ENCODE results near the gene XPR1.

XPR1 gene

GRCh38 chr1:180627411-180627810 lies 4.4 kb upstream of the XPR1 start:
- H3K27me3 ChIP-seq (ENCODE audit: control insufficient read depth in 5 of 5, insufficient read depth in 4 of 5, low read length in 5 of 5), result no peaks in the 10 kb centered on the region
- H3K27ac ChIP-seq (ENCODE audit: low read depth, low read length), result no peak overlapping the region
- no peak overlapping the region for H3K4me3 ChIP-seq (ENCODE audit: low read depth in 1 of 5, low read length in 5 of 5)
- no peaks in the 10 kb centered on the region for H3K36me3 ChIP-seq (ENCODE audit: control insufficient read depth in 5 of 5, insufficient read depth in 5 of 5, low read length in 5 of 5)
- H3K9me3 ChIP-seq (ENCODE audit: control insufficient read depth in 5 of 5, low read length in 5 of 5), result no peaks in the 10 kb centered on the region
- peaks cover 2 to 20% (median 18%) of the 10 kb centered on the region in 5 donors for H3K4me1 ChIP-seq (ENCODE audit: control insufficient read depth in 5 of 5, insufficient read depth in 5 of 5, low read length in 5 of 5)
- H3K9ac ChIP-seq (ENCODE audit: low read length in 5 of 5), result no peak overlapping the region

- Histone ChIP-seq H3K9ac (ENCODE audit: low read length in 5 of 5) (no peak overlapping the region), H3K27me3 (ENCODE audit: control insufficient read depth in 5 of 5, insufficient read depth in 4 of 5, low read length in 5 of 5) (no peaks in the 10 kb centered on the region)
Measured at GRCh38 chr1:180628646-180629045, 3.2 kb upstream of the XPR1 start.

GRCh38 chr1:180630408-180631193 lies 1.2 kb upstream of the XPR1 start:
- no peaks in the 10 kb centered on the region for H3K36me3 ChIP-seq (ENCODE audit: control insufficient read depth in 5 of 5, insufficient read depth in 5 of 5, low read length in 5 of 5)
- peak overlapping the region in 3 of 5 donors; percentile 7 to 55 (median 35) for H3K9ac ChIP-seq (ENCODE audit: low read length in 5 of 5)
- H3K4me1 ChIP-seq (ENCODE audit: control insufficient read depth in 5 of 5, insufficient read depth in 5 of 5, low read length in 5 of 5), result peaks cover 5 to 38% (median 34%) of the 10 kb centered on the region in 5 donors
- no peaks in the 10 kb centered on the region for H3K9me3 ChIP-seq (ENCODE audit: control insufficient read depth in 5 of 5, low read length in 5 of 5)
- H3K27me3 ChIP-seq (ENCODE audit: control insufficient read depth in 5 of 5, insufficient read depth in 4 of 5, low read length in 5 of 5), result no peaks in the 10 kb centered on the region
- H3K27ac ChIP-seq (ENCODE audit: low read depth, low read length), result peak overlapping the region; percentile 86
- H3K4me3 ChIP-seq (ENCODE audit: low read depth in 1 of 5, low read length in 5 of 5), result no peak overlapping the region

More at GRCh38 chr1:180628646-180629045, 3.2 kb upstream of the XPR1 start:
- no peak overlapping the region for H3K27ac ChIP-seq (ENCODE audit: low read depth, low read length)
- H3K4me1 ChIP-seq (ENCODE audit: control insufficient read depth in 5 of 5, insufficient read depth in 5 of 5, low read length in 5 of 5), result peaks cover 2 to 33% (median 28%) of the 10 kb centered on the region in 5 donors
- H3K36me3 ChIP-seq (ENCODE audit: control insufficient read depth in 5 of 5, insufficient read depth in 5 of 5, low read length in 5 of 5), result no peaks in the 10 kb centered on the region
- no peak overlapping the region for H3K4me3 ChIP-seq (ENCODE audit: low read depth in 1 of 5, low read length in 5 of 5)
- H3K9me3 ChIP-seq (ENCODE audit: control insufficient read depth in 5 of 5, low read length in 5 of 5), result no peaks in the 10 kb centered on the region

GRCh38 chr1:180631194-180631765 lies 542 bp upstream of the XPR1 start:
- peak overlapping the region; percentile 86 for H3K27ac ChIP-seq (ENCODE audit: low read depth, low read length)
- peaks cover 5 to 38% (median 34%) of the 10 kb centered on the region in 5 donors for H3K4me1 ChIP-seq (ENCODE audit: control insufficient read depth in 5 of 5, insufficient read depth in 5 of 5, low read length in 5 of 5)
- H3K36me3 ChIP-seq (ENCODE audit: control insufficient read depth in 5 of 5, insufficient read depth in 5 of 5, low read length in 5 of 5), result no peaks in the 10 kb centered on the region
- H3K4me3 ChIP-seq (ENCODE audit: low read depth in 1 of 5, low read length in 5 of 5), result no peak overlapping the region
- no peaks in the 10 kb centered on the region for H3K27me3 ChIP-seq (ENCODE audit: control insufficient read depth in 5 of 5, insufficient read depth in 4 of 5, low read length in 5 of 5)
- H3K9me3 ChIP-seq (ENCODE audit: control insufficient read depth in 5 of 5, low read length in 5 of 5), result no peaks in the 10 kb centered on the region
- peak overlapping the region in 2 of 5 donors; percentile 12 to 55 for H3K9ac ChIP-seq (ENCODE audit: low read length in 5 of 5)

- peaks cover 5 to 38% (median 34%) of the 10 kb centered on the region in 5 donors for H3K4me1 ChIP-seq (ENCODE audit: control insufficient read depth in 5 of 5, insufficient read depth in 5 of 5, low read length in 5 of 5)
- peak overlapping the region; percentile 80 to 100 (median 99) for H3K4me3 ChIP-seq (ENCODE audit: low read depth in 1 of 5, low read length in 5 of 5)
- H3K27ac ChIP-seq (ENCODE audit: low read depth, low read length), result peak overlapping the region; percentile 86
- H3K27me3 ChIP-seq (ENCODE audit: control insufficient read depth in 5 of 5, insufficient read depth in 4 of 5, low read length in 5 of 5), result no peaks in the 10 kb centered on the region
- no peaks in the 10 kb centered on the region for H3K36me3 ChIP-seq (ENCODE audit: control insufficient read depth in 5 of 5, insufficient read depth in 5 of 5, low read length in 5 of 5)
- H3K9ac ChIP-seq (ENCODE audit: low read length in 5 of 5), result peak overlapping the region; percentile 31 to 87 (median 83)
- H3K9me3 ChIP-seq (ENCODE audit: control insufficient read depth in 5 of 5, low read length in 5 of 5), result no peaks in the 10 kb centered on the region
Measured at GRCh38 chr1:180632326-180633056, 669 bp downstream of the XPR1 start.

- peaks cover 5 to 38% (median 34%) of the 10 kb centered on the region in 5 donors for H3K4me1 ChIP-seq (ENCODE audit: control insufficient read depth in 5 of 5, insufficient read depth in 5 of 5, low read length in 5 of 5)
- H3K36me3 ChIP-seq (ENCODE audit: control insufficient read depth in 5 of 5, insufficient read depth in 5 of 5, low read length in 5 of 5), result no peaks in the 10 kb centered on the region
- no peaks in the 10 kb centered on the region for H3K9me3 ChIP-seq (ENCODE audit: control insufficient read depth in 5 of 5, low read length in 5 of 5)
- H3K9ac ChIP-seq (ENCODE audit: low read length in 5 of 5), result peak overlapping the region in 4 of 5 donors; percentile 82 to 87 (median 84)
- H3K27ac ChIP-seq (ENCODE audit: low read depth, low read length), result peak overlapping the region; percentile 86
- H3K27me3 ChIP-seq (ENCODE audit: control insufficient read depth in 5 of 5, insufficient read depth in 4 of 5, low read length in 5 of 5), result no peaks in the 10 kb centered on the region
- H3K4me3 ChIP-seq (ENCODE audit: low read depth in 1 of 5, low read length in 5 of 5), result peak overlapping the region in 4 of 5 donors; percentile 80 to 100 (median 94)
Measured at GRCh38 chr1:180633057-180634056, 1.5 kb downstream of the XPR1 start.

- H3K9ac ChIP-seq (ENCODE audit: low read length in 5 of 5), result no peak overlapping the region
- H3K36me3 ChIP-seq (ENCODE audit: control insufficient read depth in 5 of 5, insufficient read depth in 5 of 5, low read length in 5 of 5), result no peaks in the 10 kb centered on the region
- no peak overlapping the region for H3K27ac ChIP-seq (ENCODE audit: low read depth, low read length)
Measured at GRCh38 chr1:180636138-180636537, 4.3 kb downstream of the XPR1 start.

GRCh38 chr1:180639871-180640270 lies 8.0 kb downstream of the XPR1 start:
- H3K36me3 ChIP-seq (ENCODE audit: control insufficient read depth in 5 of 5, insufficient read depth in 5 of 5, low read length in 5 of 5), result peaks cover 0 to 2% (median 0%) of the 10 kb centered on the region in 5 donors
- H3K27me3 ChIP-seq (ENCODE audit: control insufficient read depth in 5 of 5, insufficient read depth in 4 of 5, low read length in 5 of 5), result no peaks in the 10 kb centered on the region
- peaks cover 0 to 10% (median 9%) of the 10 kb centered on the region in 5 donors for H3K4me1 ChIP-seq (ENCODE audit: control insufficient read depth in 5 of 5, insufficient read depth in 5 of 5, low read length in 5 of 5)
- no peak overlapping the region for H3K27ac ChIP-seq (ENCODE audit: low read depth, low read length)
- H3K9ac ChIP-seq (ENCODE audit: low read length in 5 of 5), result no peak overlapping the region
- H3K9me3 ChIP-seq (ENCODE audit: control insufficient read depth in 5 of 5, low read length in 5 of 5), result no peaks in the 10 kb centered on the region
- no peak overlapping the region for H3K4me3 ChIP-seq (ENCODE audit: low read depth in 1 of 5, low read length in 5 of 5)

More at GRCh38 chr1:180636138-180636537, 4.3 kb downstream of the XPR1 start:
- Histone ChIP-seq H3K4me3 (ENCODE audit: low read depth in 1 of 5, low read length in 5 of 5) (no peak overlapping the region), H3K9me3 (ENCODE audit: control insufficient read depth in 5 of 5, low read length in 5 of 5) (no peaks in the 10 kb centered on the region), H3K27me3 (ENCODE audit: control insufficient read depth in 5 of 5, insufficient read depth in 4 of 5, low read length in 5 of 5) (no peaks in the 10 kb centered on the region), H3K4me1 (ENCODE audit: control insufficient read depth in 5 of 5, insufficient read depth in 5 of 5, low read length in 5 of 5) (peaks cover 3 to 24% (median 21%) of the 10 kb centered on the region in 5 donors)

GRCh38 chr1:180640531-180640949 lies 8.7 kb downstream of the XPR1 start:
- Histone ChIP-seq H3K9me3 (ENCODE audit: control insufficient read depth in 5 of 5, low read length in 5 of 5) (no peaks in the 10 kb centered on the region), H3K4me3 (ENCODE audit: low read depth in 1 of 5, low read length in 5 of 5) (no peak overlapping the region), H3K36me3 (ENCODE audit: control insufficient read depth in 5 of 5, insufficient read depth in 5 of 5, low read length in 5 of 5) (peaks cover 0 to 2% (median 0%) of the 10 kb centered on the region in 5 donors), H3K4me1 (ENCODE audit: control insufficient read depth in 5 of 5, insufficient read depth in 5 of 5, low read length in 5 of 5) (peaks cover 0 to 10% (median 9%) of the 10 kb centered on the region in 5 donors), H3K27ac (ENCODE audit: low read depth, low read length) (no peak overlapping the region), H3K9ac (ENCODE audit: low read length in 5 of 5) (no peak overlapping the region), H3K27me3 (ENCODE audit: control insufficient read depth in 5 of 5, insufficient read depth in 4 of 5, low read length in 5 of 5) (no peaks in the 10 kb centered on the region)

Data from subcutaneous abdominal adipose tissue (tissue), 5 donors.